Measurements from ENCODE around the gene ATL2. TPM values are rescaled to one million over a fixed set of nuclear protein-coding genes. Genes with fewer than 3 reads are reported as not detected.
A peak's percentile ranks its signal among the peaks of the same experiment; 100 is the strongest.

Gene ATL2
- total and polyA plus RNA-seq, 2 experiments from 2014 or later, result 28.7 to 86.5 TPM

DNA sequence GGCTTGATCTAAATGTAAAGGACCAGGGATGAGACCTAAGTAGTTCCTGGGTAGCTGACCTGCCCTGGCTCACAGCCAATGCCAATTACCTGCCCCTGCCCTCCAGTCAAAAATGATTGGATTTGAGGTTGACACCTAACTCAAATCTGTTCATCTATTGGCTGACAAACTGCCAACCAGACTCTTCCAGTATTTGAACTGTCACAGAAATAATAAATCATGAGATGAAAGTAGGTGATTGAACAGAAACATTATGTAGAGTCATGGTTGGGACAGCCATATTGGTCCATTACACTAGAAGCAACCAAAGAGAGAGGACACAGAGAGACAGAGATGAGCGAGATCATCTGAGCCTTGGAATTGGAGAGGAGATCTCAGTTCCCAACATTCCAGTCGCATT, 109.1 kb downstream of the ATL2 start:
- H3K4me1 ChIP-seq (ENCODE audit: low read depth), result peaks cover 14% of the 10 kb centered on the region
- H3K9me3 ChIP-seq (ENCODE audit: low read depth), result no peaks in the 10 kb centered on the region
- no peak overlapping the region for H3K4me3 ChIP-seq
- no peaks in the 10 kb centered on the region for H3K27me3 ChIP-seq
- H3K27ac ChIP-seq, result no peak overlapping the region
- TF ChIP-seq, protein P1, sequence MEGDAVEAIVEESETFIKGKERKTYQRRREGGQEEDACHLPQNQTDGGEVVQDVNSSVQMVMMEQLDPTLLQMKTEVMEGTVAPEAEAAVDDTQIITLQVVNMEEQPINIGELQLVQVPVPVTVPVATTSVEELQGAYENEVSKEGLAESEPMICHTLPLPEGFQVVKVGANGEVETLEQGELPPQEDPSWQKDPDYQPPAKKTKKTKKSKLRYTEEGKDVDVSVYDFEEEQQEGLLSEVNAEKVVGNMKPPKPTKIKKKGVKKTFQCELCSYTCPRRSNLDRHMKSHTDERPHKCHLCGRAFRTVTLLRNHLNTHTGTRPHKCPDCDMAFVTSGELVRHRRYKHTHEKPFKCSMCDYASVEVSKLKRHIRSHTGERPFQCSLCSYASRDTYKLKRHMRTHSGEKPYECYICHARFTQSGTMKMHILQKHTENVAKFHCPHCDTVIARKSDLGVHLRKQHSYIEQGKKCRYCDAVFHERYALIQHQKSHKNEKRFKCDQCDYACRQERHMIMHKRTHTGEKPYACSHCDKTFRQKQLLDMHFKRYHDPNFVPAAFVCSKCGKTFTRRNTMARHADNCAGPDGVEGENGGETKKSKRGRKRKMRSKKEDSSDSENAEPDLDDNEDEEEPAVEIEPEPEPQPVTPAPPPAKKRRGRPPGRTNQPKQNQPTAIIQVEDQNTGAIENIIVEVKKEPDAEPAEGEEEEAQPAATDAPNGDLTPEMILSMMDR (IDR thresholded peaks at IDR 0.05; ENCODE audit: low read depth, low read length), result no peak
- no peak for DNase-seq (ENCODE audit: low read depth in 1 of 2, low spot score in 1 of 2)
- no peaks in the 10 kb centered on the region for H3K36me3 ChIP-seq

DNA sequence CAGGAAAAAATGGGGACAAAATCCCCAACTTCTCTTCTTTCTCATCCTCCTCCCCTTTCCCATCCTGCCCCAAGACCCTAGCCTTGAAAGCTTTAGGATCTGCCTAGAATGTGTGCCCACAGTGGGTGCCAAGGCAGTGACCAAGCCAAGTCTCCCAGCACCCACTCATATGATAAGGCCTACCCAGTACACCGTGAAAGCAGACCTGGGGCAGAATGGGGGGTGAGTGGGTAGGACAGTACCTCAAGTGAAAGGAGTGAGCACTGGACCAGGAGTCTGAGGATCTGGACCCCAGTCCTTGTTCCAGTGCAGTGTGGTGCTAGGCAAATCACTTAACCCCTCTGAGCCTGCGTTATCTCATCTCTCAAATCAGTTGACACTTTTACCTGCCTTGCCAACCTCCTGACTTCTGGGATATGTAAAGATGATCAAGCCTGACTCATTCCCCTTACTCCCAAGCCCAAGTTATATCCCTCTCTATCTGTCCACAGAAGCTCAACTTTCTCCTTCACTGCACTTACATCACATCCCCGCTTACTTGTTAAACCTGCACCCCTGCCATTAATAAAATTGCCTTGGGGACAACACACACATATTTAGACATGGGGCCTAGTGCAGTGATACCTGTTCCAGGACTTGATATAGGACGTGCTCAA, 109.7 kb downstream of the ATL2 start:
- H3K27me3 ChIP-seq, result no peaks in the 10 kb centered on the region
- no peak overlapping the region for H3K4me3 ChIP-seq
- no peak overlapping the region for H3K27ac ChIP-seq
- peaks cover 14% of the 10 kb centered on the region for H3K4me1 ChIP-seq (ENCODE audit: low read depth)
- no peaks in the 10 kb centered on the region for H3K9me3 ChIP-seq (ENCODE audit: low read depth)
- no peaks in the 10 kb centered on the region for H3K36me3 ChIP-seq
- DNase-seq (ENCODE audit: low read depth in 1 of 2, low spot score in 1 of 2), result no peak
- TF ChIP-seq, protein P1 (IDR thresholded peaks at IDR 0.05; ENCODE audit: low read depth, low read length), result no peak

DNA sequence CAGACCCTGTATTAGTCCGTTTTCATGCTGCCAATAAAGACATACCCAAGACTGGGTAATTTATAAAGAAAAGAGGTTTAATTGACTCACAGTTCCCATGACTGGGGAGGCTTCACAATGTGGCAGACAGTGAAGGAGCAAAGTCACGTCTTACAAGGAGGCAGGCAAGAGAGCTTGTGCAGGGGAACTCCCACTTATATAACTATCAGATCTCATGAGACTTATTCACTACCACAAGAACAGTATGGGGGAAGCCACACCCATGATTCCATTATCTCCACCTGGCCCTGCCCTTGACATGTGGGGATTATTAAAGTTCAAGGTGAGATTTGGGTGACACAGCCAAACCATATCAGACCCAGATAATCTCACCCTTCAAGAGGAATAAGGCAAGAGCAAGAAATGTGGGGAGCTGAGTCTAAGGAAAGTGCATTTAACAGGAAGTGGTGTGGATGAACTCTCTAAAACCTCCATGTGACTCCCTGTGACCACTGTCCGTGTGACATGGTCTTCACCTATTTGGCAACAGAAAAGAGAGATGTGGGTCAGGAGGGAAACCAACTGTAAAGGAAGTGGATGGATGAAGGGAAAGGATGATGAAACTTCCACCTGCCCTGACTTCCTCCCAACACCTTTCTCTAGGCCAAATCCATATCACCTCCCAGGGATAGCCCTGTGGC, 110.6 kb downstream of the ATL2 start:
- H3K4me3 ChIP-seq, result no peak overlapping the region
- H3K27me3 ChIP-seq, result no peaks in the 10 kb centered on the region
- no peaks in the 10 kb centered on the region for H3K36me3 ChIP-seq
- DNase-seq (ENCODE audit: low read depth in 1 of 2, low spot score in 1 of 2), result no peak
- no peak overlapping the region for H3K27ac ChIP-seq
- peaks cover 14% of the 10 kb centered on the region for H3K4me1 ChIP-seq (ENCODE audit: low read depth)
- H3K9me3 ChIP-seq (ENCODE audit: low read depth), result no peaks in the 10 kb centered on the region
- TF ChIP-seq, protein P1 (IDR thresholded peaks at IDR 0.05; ENCODE audit: low read depth, low read length), result no peak

DNA sequence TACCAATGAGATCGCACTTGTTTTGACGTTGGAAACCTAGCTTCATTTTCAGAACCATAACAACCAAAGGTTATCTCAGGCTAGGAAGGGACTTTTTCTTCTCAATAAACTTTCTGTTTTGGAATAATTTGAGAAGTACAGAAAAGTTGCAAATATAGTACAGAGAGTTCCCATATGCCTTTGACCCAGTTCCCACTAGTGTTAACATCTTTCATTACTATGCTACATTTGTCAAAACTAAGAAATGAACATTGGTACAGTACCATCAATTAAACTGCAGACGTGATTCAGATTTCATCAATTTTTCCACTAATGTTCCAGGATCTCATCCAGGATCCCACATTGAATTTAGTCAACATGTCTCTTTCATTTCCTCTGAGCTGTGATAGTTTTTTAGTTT, 111.6 kb downstream of the ATL2 start:
- TF ChIP-seq, protein P1 (IDR thresholded peaks at IDR 0.05; ENCODE audit: low read depth, low read length), result no peak
- H3K27me3 ChIP-seq, result no peaks in the 10 kb centered on the region
- no peak for DNase-seq (ENCODE audit: low read depth in 1 of 2, low spot score in 1 of 2)
- no peaks in the 10 kb centered on the region for H3K9me3 ChIP-seq (ENCODE audit: low read depth)
- H3K4me1 ChIP-seq (ENCODE audit: low read depth), result peaks cover 14% of the 10 kb centered on the region
- no peak overlapping the region for H3K4me3 ChIP-seq
- no peak overlapping the region for H3K27ac ChIP-seq
- no peaks in the 10 kb centered on the region for H3K36me3 ChIP-seq

DNA sequence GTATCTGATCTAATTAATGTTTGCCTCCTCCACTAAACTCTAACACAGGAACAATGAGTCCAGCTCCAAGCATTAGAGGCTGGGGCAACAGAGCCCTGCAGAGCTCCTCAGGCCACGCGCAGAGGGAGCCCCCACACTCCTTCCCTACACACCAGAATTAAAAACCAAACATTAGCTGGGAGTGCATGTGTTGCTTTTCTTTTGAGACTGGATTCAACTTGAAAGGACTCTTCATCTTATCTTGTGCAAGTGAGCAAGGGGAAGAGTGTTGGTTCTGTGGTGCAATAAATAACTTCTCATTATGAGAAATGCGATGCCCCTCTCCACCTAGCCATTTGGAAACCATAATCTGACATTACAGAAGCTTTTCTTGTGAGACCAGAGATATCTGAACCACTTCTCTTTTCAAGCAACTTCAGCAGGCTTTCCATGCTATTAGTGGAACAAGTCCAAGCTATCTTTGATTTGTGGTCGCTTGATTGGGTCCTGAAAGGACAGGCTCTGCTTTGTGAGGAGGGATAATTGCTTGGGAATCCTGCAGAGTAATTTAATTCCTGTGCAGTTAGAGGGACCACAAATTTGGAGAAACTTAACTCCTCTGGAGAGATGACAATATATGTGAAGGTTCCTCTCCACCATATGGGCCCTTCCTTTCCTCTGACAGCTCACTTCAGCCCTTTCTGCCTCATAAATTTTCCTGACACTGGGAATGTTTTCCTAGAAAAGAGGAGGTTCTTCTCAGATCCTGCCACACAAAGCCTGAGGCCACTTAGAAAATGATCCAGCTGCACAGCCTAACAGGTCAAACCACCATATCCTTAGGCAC, 112.5 kb downstream of the ATL2 start:
- Histone ChIP-seq H3K4me1 (ENCODE audit: low read depth) (peaks cover 14% of the 10 kb centered on the region), H3K9me3 (ENCODE audit: low read depth) (no peaks in the 10 kb centered on the region), H3K27me3 (no peaks in the 10 kb centered on the region), H3K36me3 (no peaks in the 10 kb centered on the region), H3K4me3 (no peak overlapping the region), H3K27ac (no peak overlapping the region)
- TF ChIP-seq, protein P1 (IDR thresholded peaks at IDR 0.05; ENCODE audit: low read depth, low read length), result no peak
- peak; percentile 19 to 36 for DNase-seq (ENCODE audit: low read depth in 1 of 2, low spot score in 1 of 2)
